Calu3 (cell line): ENCODE results near the gene SPECC1. TPM values are rescaled to one million over a fixed set of nuclear protein-coding genes. Genes with fewer than 3 reads are reported as not detected.

ENCODE experiments used
- BruUV-seq: library from RNA; stranded (reverse); fragments of 400-500 nt; replicated peaks from 2 replicates; lab custom pipeline; 2021; lab: Mats Ljungman, UMichigan
- CTCF ChIA-PET: fragments of 300-600 bp; sonication (Branson Sonifier 250); formaldehyde crosslinking; loops from one replicate; lab custom pipeline; 2022; ENCODE audit warnings: antibody characterized with exemption; lab: Charles Lee
- DNase-seq: peaks from one replicate; pipeline ENCODE4 v3.0.0; 2022
- H3K27ac Mint-ChIP-seq: one replicate; pipeline ENCODE4 v1.8.0; 2022; ENCODE audit warnings: mixed read lengths; ENCODE audit not compliant: unreplicated experiment
- H3K27me3 Mint-ChIP-seq: one replicate; pipeline ENCODE4 v1.8.0; 2022; ENCODE audit warnings: mixed read lengths; ENCODE audit not compliant: unreplicated experiment
- H3K36me3 Mint-ChIP-seq: one replicate; pipeline ENCODE4 v1.8.0; 2022; ENCODE audit warnings: mild to moderate bottlenecking, moderate library complexity, mixed read lengths; ENCODE audit not compliant: insufficient read depth, unreplicated experiment
- H3K4me1 Mint-ChIP-seq: one replicate; pipeline ENCODE4 v1.8.0; 2022; ENCODE audit warnings: mild to moderate bottlenecking, low read depth, mixed read lengths; ENCODE audit not compliant: unreplicated experiment
- H3K4me3 Mint-ChIP-seq: one replicate; pipeline ENCODE4 v1.8.0; 2022; ENCODE audit warnings: mild to moderate bottlenecking, low read depth, moderate library complexity, mixed read lengths; ENCODE audit not compliant: unreplicated experiment
- H3K9me3 Mint-ChIP-seq: one replicate; pipeline ENCODE4 v1.8.0; 2022; ENCODE audit warnings: low read depth, mixed read lengths; ENCODE audit not compliant: unreplicated experiment
- CTCF ChIP-seq: fragments of 200-600 bp; IDR thresholded peaks from one replicate; pipeline ENCODE4 v1.8.0; 2022; ENCODE audit warnings: antibody characterized with exemption; ENCODE audit not compliant: unreplicated experiment
- intact Hi-C: fragments of 100-400 bp; cut with micrococcal nuclease; formaldehyde crosslinking; loops from one replicate; pipeline ENCODE4 v1.10.0; 2022; ENCODE audit not compliant: unreplicated experiment
- total RNA-seq: library from RNA; stranded (reverse); gene quantifications from 2 replicates; pipeline ENCODE4 v1.2.3, GENCODE V29; 2022

The SPECC1 gene
- total RNA-seq, 1 experiment from 2014 or later, result 53.5 TPM

GRCh38 chr17:20205609-20206008, 196.4 kb downstream of the SPECC1 start:
- CTCF ChIA-PET, result interaction anchor here (0.8 kb wide), 1 partner anchor 213 kb away, joined by 7 read pairs; no protein-coding TSS in a partner anchor
- H3K9me3 Mint-ChIP-seq, result no peaks in the 10 kb centered on the region
- DNase-seq, result no peak
- no peak for TF ChIP-seq CTCF
- peaks cover 35% of the 10 kb centered on the region for H3K4me1 Mint-ChIP-seq
- intact Hi-C loops, result loop anchor here (10.0 kb wide), 1 partner anchor 51 kb away; no protein-coding TSS in a partner anchor
- H3K36me3 Mint-ChIP-seq, result peaks cover 9% of the 10 kb centered on the region
- H3K4me3 Mint-ChIP-seq, result no peak overlapping the region
- BruUV-seq, result no TSS peak
- H3K27ac Mint-ChIP-seq, result peak overlapping the region; percentile 50
- H3K27me3 Mint-ChIP-seq, result no peaks in the 10 kb centered on the region

- CTCF ChIA-PET, result interaction anchor here (0.5 to 1.5 kb wide), 3 partner anchors 50 to 214 kb away, joined by 5 to 7 read pairs (median 6); no protein-coding TSS in a partner anchor
- intact Hi-C loops, result loop anchor here (10.0 kb wide), 1 partner anchor 51 kb away; no protein-coding TSS in a partner anchor
- H3K4me1 Mint-ChIP-seq, result peaks cover 30% of the 10 kb centered on the region
These were observed 196.9 kb downstream of the SPECC1 start for GRCh38 chr17:20206068-20206467.

DNA sequence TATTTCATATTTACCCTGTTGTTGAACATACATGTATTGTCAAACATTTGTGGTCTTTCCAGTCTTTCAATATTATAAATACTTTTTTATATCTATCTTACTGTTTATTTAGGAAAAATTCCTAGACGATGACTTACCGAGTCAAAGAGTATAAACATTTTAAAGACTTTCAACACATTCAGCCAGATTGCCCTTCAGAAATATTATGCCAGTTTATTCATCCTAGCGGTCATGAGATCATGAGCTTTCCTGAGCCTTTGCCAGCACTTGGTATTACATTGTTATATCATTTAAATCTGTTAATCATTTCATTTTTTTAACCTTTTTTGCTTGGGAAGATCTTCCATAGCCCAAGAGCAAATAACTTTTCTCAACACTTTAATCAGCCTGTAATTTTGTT, 197.4 kb downstream of the SPECC1 start:
- CTCF ChIA-PET, result interaction anchor here (0.5 to 1.5 kb wide), 2 partner anchors 51 to 214 kb away, joined by 5 to 6 read pairs; no protein-coding TSS in a partner anchor
- Mint-ChIP-seq H3K27me3 (no peaks in the 10 kb centered on the region), H3K36me3 (peaks cover 9% of the 10 kb centered on the region)

More at GRCh38 chr17:20206068-20206467, 196.9 kb downstream of the SPECC1 start:
- DNase-seq, result peak; percentile 21
- no peak for TF ChIP-seq CTCF
- Mint-ChIP-seq H3K36me3 (peaks cover 9% of the 10 kb centered on the region), H3K9me3 (no peaks in the 10 kb centered on the region), H3K4me3 (no peak overlapping the region), H3K27ac (peak overlapping the region; percentile 50), H3K27me3 (no peaks in the 10 kb centered on the region)
- no TSS peak for BruUV-seq

GRCh38 chr17:20207262-20207985, 198.3 kb downstream of the SPECC1 start:
- peaks cover 29% of the 10 kb centered on the region for H3K4me1 Mint-ChIP-seq
- no TSS peak for BruUV-seq
- no peak overlapping the region for H3K4me3 Mint-ChIP-seq
- H3K36me3 Mint-ChIP-seq, result peaks cover 9% of the 10 kb centered on the region
- intact Hi-C loops, result loop anchor here (10.0 kb wide), 1 partner anchor 53 kb away; no protein-coding TSS in a partner anchor
- H3K9me3 Mint-ChIP-seq, result no peaks in the 10 kb centered on the region
- CTCF ChIA-PET, result interaction anchor here (1.5 kb wide), 1 partner anchor 52 kb away, joined by 5 read pairs; no protein-coding TSS in a partner anchor
- no peak overlapping the region for H3K27ac Mint-ChIP-seq
- H3K27me3 Mint-ChIP-seq, result no peaks in the 10 kb centered on the region
- TF ChIP-seq CTCF, result no peak
- DNase-seq, result no peak

More for the DNA sequence above, 197.4 kb downstream of the SPECC1 start:
- Mint-ChIP-seq H3K9me3 (no peaks in the 10 kb centered on the region), H3K27ac (no peak overlapping the region), H3K4me1 (peaks cover 29% of the 10 kb centered on the region), H3K4me3 (no peak overlapping the region)
- intact Hi-C loops, result loop anchor here (10.0 kb wide), 1 partner anchor 52 kb away; no protein-coding TSS in a partner anchor
- no TSS peak for BruUV-seq
- DNase-seq, result no peak
- TF ChIP-seq CTCF, result no peak
